ENCODE data around the gene NMB.
"Not testable (repeated sequence)": the region's sequence is repeated elsewhere in the genome, so short reads cannot be mapped to it uniquely, and the experiment has no call there.

Gene NMB

GRCh38 chr15:84642640-84643039 is 15.4 kb downstream of the NMB start:
- H3K4me1 ChIP-seq (ENCODE audit: control insufficient read depth, insufficient read depth, low read length); H3K4me3 ChIP-seq (ENCODE audit: insufficient read depth, low read depth, low read length); H3K27ac ChIP-seq (ENCODE audit: insufficient read depth, low read depth, low read length, poor library complexity, severe bottlenecking); H3K27me3 ChIP-seq (ENCODE audit: control insufficient read depth, insufficient read depth, low read length, poor library complexity, severe bottlenecking); H3K9me3 ChIP-seq (ENCODE audit: control insufficient read depth, low read length): not testable (repeated sequence)
- H3K36me3 ChIP-seq (ENCODE audit: control insufficient read depth, insufficient read depth, low read length) = peaks cover 25% of the 10 kb centered on the region
- WGBS, 2 experiments = 44 to 47% methylated on average over 2 of the region's 2 CpGs

GRCh38 chr15:84641871-84642270 is 16.1 kb downstream of the NMB start:
- H3K36me3 ChIP-seq (ENCODE audit: control insufficient read depth, insufficient read depth, low read length) = peaks cover 23% of the 10 kb centered on the region
- H3K27ac ChIP-seq (ENCODE audit: insufficient read depth, low read depth, low read length, poor library complexity, severe bottlenecking); H3K27me3 ChIP-seq (ENCODE audit: control insufficient read depth, insufficient read depth, low read length, poor library complexity, severe bottlenecking); H3K4me1 ChIP-seq (ENCODE audit: control insufficient read depth, insufficient read depth, low read length); H3K9me3 ChIP-seq (ENCODE audit: control insufficient read depth, low read length); H3K4me3 ChIP-seq (ENCODE audit: insufficient read depth, low read depth, low read length): not testable (repeated sequence)
- WGBS, 2 experiments = 94 to 95% methylated on average over 9 of the region's 9 CpGs

GRCh38 chr15:84638103-84638502 is 19.9 kb downstream of the NMB start:
- Histone ChIP-seq H3K27ac (ENCODE audit: insufficient read depth, low read depth, low read length, poor library complexity, severe bottlenecking) (no peak overlapping the region), H3K4me3 (ENCODE audit: insufficient read depth, low read depth, low read length) (no peak overlapping the region), H3K36me3 (ENCODE audit: control insufficient read depth, insufficient read depth, low read length) (peaks cover 6% of the 10 kb centered on the region), H3K4me1 (ENCODE audit: control insufficient read depth, insufficient read depth, low read length) (no peaks in the 10 kb centered on the region), H3K9me3 (ENCODE audit: control insufficient read depth, low read length) (no peaks in the 10 kb centered on the region), H3K27me3 (ENCODE audit: control insufficient read depth, insufficient read depth, low read length, poor library complexity, severe bottlenecking) (peaks cover 28% of the 10 kb centered on the region)
- 82 to 87% methylated on average over 3 of the region's 3 CpGs for WGBS, 2 experiments

DNA sequence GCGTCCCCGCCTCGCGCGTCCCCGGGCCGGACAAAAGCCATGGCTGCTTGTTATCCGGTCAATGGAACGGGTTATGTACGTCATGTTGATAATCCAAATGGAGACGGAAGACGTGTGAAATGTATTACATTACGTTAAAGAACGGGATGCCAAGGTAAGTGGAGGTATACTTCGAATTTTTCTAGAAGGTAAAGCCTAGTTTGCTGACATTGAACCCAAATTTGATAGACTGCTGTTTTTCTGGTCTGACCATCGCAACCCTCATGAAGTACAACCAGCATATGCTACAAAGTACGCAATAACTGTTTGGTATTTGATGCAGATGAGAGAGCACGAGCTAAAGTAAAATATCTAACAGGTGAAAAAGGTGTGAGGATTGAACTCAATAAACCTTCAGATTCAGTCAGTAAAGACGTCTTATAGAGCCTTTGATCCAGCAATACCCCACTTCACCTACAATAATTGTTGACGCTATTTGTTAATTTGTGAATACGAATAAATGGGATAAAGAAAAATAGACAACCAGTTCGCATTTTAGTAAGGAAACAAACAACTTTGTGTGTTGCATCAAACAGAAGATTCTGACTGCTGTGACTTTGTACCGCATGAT is 23.7 kb downstream of the NMB start:
- Histone ChIP-seq H3K4me3 (ENCODE audit: insufficient read depth, low read depth, low read length) (peak overlapping the region; percentile 48), H3K27me3 (ENCODE audit: control insufficient read depth, insufficient read depth, low read length, poor library complexity, severe bottlenecking) (peaks cover 43% of the 10 kb centered on the region), H3K27ac (ENCODE audit: insufficient read depth, low read depth, low read length, poor library complexity, severe bottlenecking) (no peak overlapping the region), H3K36me3 (ENCODE audit: control insufficient read depth, insufficient read depth, low read length) (no peaks in the 10 kb centered on the region), H3K9me3 (ENCODE audit: control insufficient read depth, low read length) (no peaks in the 10 kb centered on the region), H3K4me1 (ENCODE audit: control insufficient read depth, insufficient read depth, low read length) (no peaks in the 10 kb centered on the region)
- 37 to 39% methylated on average over 22 to 23 of the region's 23 CpGs for WGBS, 2 experiments

DNA sequence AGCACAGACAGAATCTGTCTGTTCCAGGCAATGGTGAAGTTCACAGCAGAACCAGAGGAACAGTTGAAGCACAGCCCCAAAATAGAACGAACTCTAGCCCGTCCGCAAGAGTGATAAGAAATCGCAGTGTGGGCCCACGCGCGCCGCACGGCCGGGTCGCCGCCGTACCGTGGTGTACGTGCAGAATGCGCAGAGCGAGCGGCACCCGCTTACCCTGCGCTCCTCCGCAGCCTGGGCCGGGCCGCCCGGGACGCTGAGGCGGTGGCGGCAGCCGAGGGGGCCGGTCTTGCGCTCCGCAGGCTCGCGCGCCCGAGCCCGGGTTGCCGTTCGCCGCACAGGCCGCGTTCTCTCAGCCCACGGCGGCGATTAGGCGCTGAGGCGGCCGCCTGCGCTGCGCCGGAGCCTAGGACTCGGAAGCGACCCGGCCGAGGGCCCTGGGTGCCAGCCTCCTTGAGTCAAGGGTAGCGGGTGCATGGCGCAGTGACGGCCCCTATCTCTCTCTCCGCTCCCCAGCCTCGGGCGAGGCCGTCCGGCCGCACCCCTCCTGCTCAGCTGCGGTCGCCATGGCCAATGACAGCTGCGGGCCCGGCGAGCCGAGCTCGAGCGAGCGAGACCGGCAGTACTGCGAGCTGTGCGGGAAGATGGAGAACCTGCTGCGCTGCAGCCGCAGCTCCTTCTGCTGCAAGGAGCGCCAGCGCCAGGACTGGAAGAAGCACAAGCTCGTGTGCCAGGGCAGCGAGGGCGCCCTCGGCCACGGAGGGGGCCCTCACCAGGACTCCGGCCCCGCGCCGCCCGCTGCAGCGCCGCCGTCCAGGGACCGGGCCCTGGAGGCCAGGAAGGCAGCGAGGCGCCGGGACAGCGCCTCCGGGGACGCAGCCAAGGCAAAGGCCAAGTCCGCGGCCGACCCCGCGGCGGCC is 24.4 kb downstream of the NMB start:
- Histone ChIP-seq H3K27ac (ENCODE audit: insufficient read depth, low read depth, low read length, poor library complexity, severe bottlenecking) (no peak overlapping the region), H3K27me3 (ENCODE audit: control insufficient read depth, insufficient read depth, low read length, poor library complexity, severe bottlenecking) (peaks cover 43% of the 10 kb centered on the region), H3K4me1 (ENCODE audit: control insufficient read depth, insufficient read depth, low read length) (no peaks in the 10 kb centered on the region), H3K9me3 (ENCODE audit: control insufficient read depth, low read length) (no peaks in the 10 kb centered on the region), H3K4me3 (ENCODE audit: insufficient read depth, low read depth, low read length) (peak overlapping the region; percentile 48), H3K36me3 (ENCODE audit: control insufficient read depth, insufficient read depth, low read length) (no peaks in the 10 kb centered on the region)
- 1 to 2% methylated on average over 105 of the region's 105 CpGs for WGBS, 2 experiments

GRCh38 chr15:84631706-84632272 is 26.2 kb downstream of the NMB start:
- no peak overlapping the region for H3K27ac ChIP-seq (ENCODE audit: insufficient read depth, low read depth, low read length, poor library complexity, severe bottlenecking)
- H3K4me1 ChIP-seq (ENCODE audit: control insufficient read depth, insufficient read depth, low read length) = no peaks in the 10 kb centered on the region

GRCh38 chr15:84629033-84629432 is 29.0 kb downstream of the NMB start:
- no peaks in the 10 kb centered on the region for H3K4me1 ChIP-seq (ENCODE audit: control insufficient read depth, insufficient read depth, low read length)
- no peaks in the 10 kb centered on the region for H3K9me3 ChIP-seq (ENCODE audit: control insufficient read depth, low read length)
- H3K27ac ChIP-seq (ENCODE audit: insufficient read depth, low read depth, low read length, poor library complexity, severe bottlenecking) = no peak overlapping the region
- H3K27me3 ChIP-seq (ENCODE audit: control insufficient read depth, insufficient read depth, low read length, poor library complexity, severe bottlenecking) = peaks cover 24% of the 10 kb centered on the region
- no peaks in the 10 kb centered on the region for H3K36me3 ChIP-seq (ENCODE audit: control insufficient read depth, insufficient read depth, low read length)
- H3K4me3 ChIP-seq (ENCODE audit: insufficient read depth, low read depth, low read length) = no peak overlapping the region
- 91 to 92% methylated on average over 8 to 9 of the region's 9 CpGs for WGBS, 2 experiments

More at GRCh38 chr15:84631706-84632272, 26.2 kb downstream of the NMB start:
- Histone ChIP-seq H3K9me3 (ENCODE audit: control insufficient read depth, low read length) (no peaks in the 10 kb centered on the region), H3K4me3 (ENCODE audit: insufficient read depth, low read depth, low read length) (peak overlapping the region; percentile 62), H3K36me3 (ENCODE audit: control insufficient read depth, insufficient read depth, low read length) (no peaks in the 10 kb centered on the region), H3K27me3 (ENCODE audit: control insufficient read depth, insufficient read depth, low read length, poor library complexity, severe bottlenecking) (peaks cover 43% of the 10 kb centered on the region)
- 63 to 64% methylated on average over 7 of the region's 7 CpGs for WGBS, 2 experiments

- H3K4me3 ChIP-seq (ENCODE audit: insufficient read depth, low read depth, low read length) = no peak overlapping the region
- no peaks in the 10 kb centered on the region for H3K4me1 ChIP-seq (ENCODE audit: control insufficient read depth, insufficient read depth, low read length)
- H3K9me3 ChIP-seq (ENCODE audit: control insufficient read depth, low read length) = peaks cover 7% of the 10 kb centered on the region
- H3K27me3 ChIP-seq (ENCODE audit: control insufficient read depth, insufficient read depth, low read length, poor library complexity, severe bottlenecking) = no peaks in the 10 kb centered on the region
- WGBS, 2 experiments = 85 to 89% methylated on average over 2 of the region's 2 CpGs
- peaks cover 25% of the 10 kb centered on the region for H3K36me3 ChIP-seq (ENCODE audit: control insufficient read depth, insufficient read depth, low read length)
- H3K27ac ChIP-seq (ENCODE audit: insufficient read depth, low read depth, low read length, poor library complexity, severe bottlenecking) = no peak overlapping the region
Measured at GRCh38 chr15:84625123-84625522, 32.9 kb downstream of the NMB start.

DNA sequence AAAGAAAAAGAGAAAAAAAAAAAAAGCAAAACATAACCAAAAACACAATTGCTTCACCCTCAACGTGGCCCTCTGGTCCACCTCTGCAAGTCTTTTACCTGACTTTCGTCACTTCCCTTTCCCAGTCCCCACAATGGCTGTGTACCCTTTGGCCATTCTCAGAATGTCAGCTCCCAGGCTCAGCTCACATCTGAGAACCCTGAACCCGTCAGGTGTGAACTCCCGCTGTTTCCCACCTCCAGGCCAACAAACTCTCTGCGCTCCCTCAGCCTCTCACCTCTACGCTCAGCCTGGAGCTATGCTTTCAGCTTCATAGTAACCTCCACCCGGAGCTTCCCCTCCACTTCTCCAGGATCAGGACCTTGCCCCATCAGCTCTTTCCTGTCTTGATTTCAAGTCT is 33.6 kb downstream of the NMB start:
- H3K27ac ChIP-seq (ENCODE audit: insufficient read depth, low read depth, low read length, poor library complexity, severe bottlenecking) = no peak overlapping the region
- H3K9me3 ChIP-seq (ENCODE audit: control insufficient read depth, low read length) = peaks cover 7% of the 10 kb centered on the region
- H3K36me3 ChIP-seq (ENCODE audit: control insufficient read depth, insufficient read depth, low read length) = peaks cover 25% of the 10 kb centered on the region

GRCh38 chr15:84621358-84621979 is 36.5 kb downstream of the NMB start:
- H3K4me1 ChIP-seq (ENCODE audit: control insufficient read depth, insufficient read depth, low read length) = no peaks in the 10 kb centered on the region
- 94 to 95% methylated on average over 17 of the region's 17 CpGs for WGBS, 2 experiments
- H3K27me3 ChIP-seq (ENCODE audit: control insufficient read depth, insufficient read depth, low read length, poor library complexity, severe bottlenecking) = no peaks in the 10 kb centered on the region
- H3K9me3 ChIP-seq (ENCODE audit: control insufficient read depth, low read length) = peaks cover 7% of the 10 kb centered on the region
- H3K27ac ChIP-seq (ENCODE audit: insufficient read depth, low read depth, low read length, poor library complexity, severe bottlenecking) = no peak overlapping the region
- peaks cover 25% of the 10 kb centered on the region for H3K36me3 ChIP-seq (ENCODE audit: control insufficient read depth, insufficient read depth, low read length)
- no peak overlapping the region for H3K4me3 ChIP-seq (ENCODE audit: insufficient read depth, low read depth, low read length)

More for the DNA sequence above, 33.6 kb downstream of the NMB start:
- Histone ChIP-seq H3K4me3 (ENCODE audit: insufficient read depth, low read depth, low read length) (no peak overlapping the region), H3K4me1 (ENCODE audit: control insufficient read depth, insufficient read depth, low read length) (no peaks in the 10 kb centered on the region), H3K27me3 (ENCODE audit: control insufficient read depth, insufficient read depth, low read length, poor library complexity, severe bottlenecking) (no peaks in the 10 kb centered on the region)
- WGBS, 2 experiments = 81 to 94% methylated on average over 6 to 7 of the region's 7 CpGs
